Measurements from ENCODE around the gene KRT9. TPM values are rescaled to one million over a fixed set of nuclear protein-coding genes. Genes with fewer than 3 reads are reported as not detected.
"Not testable (repeated sequence)": the region's sequence is repeated elsewhere in the genome, so short reads cannot be mapped to it uniquely, and the experiment has no call there.

The KRT9 gene
- total RNA-seq, 3 donors from 2014 or later (not counting 1 experiment from before 2014, with no cell fraction given) = not detected

DNA sequence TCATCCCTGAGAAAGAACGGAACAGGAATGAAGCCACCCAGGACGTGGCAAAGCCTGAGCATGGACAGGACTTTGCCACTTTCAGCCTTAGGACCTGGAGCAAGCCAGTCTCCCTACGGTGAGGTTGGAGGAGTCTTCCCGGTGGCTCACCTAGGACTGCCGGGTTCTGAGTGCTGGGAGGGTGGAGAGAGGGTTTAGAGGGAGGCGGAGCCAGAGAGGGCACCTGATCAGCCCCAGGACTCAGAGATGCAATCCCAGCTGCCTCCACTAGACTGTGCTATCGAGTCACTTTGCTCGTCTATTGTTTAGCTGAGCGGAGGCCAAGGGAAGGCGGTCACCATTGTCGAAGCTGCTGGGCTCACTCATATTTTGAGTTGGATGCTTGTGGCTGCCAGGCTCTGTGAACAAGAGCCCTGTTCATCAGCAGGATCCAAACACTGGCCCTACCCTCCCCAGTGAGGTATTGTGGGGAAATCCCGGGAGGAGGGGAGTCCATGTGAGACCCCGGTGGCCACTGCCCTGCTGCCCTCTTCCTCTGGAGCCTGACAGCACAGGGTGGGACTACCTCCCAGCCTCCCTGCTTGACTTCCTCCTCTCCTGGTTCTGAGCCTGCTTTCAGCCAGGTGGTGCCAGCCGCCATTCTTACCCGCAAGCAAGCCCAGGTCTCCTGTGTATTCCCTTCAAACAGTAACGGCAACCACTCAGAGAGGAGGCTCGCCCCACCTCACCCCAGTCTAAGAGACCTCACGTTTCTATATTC lies 7.8 kb upstream of the KRT9 start:
- H3K36me3 ChIP-seq (ENCODE audit: control insufficient read depth, insufficient read depth, low read length) = no peaks in the 10 kb centered on the region
- H3K9me3 ChIP-seq (ENCODE audit: control insufficient read depth, insufficient read depth, low read length) = no peaks in the 10 kb centered on the region
- intact Hi-C loops (cut with micrococcal nuclease) = no loop called here
- peaks cover 5% of the 10 kb centered on the region for H3K4me1 ChIP-seq (ENCODE audit: control insufficient read depth, insufficient read depth, low read length)
- peak; percentile 45 to 74 for DNase-seq
- no peaks in the 10 kb centered on the region for H3K9me3 Mint-ChIP-seq
- WGBS (ENCODE audit: insufficient coverage) = 47% methylated on average over 18 of the region's 18 CpGs
- H3K27ac ChIP-seq (ENCODE audit: low read length) = no peak overlapping the region
- TF ChIP-seq, protein P1, sequence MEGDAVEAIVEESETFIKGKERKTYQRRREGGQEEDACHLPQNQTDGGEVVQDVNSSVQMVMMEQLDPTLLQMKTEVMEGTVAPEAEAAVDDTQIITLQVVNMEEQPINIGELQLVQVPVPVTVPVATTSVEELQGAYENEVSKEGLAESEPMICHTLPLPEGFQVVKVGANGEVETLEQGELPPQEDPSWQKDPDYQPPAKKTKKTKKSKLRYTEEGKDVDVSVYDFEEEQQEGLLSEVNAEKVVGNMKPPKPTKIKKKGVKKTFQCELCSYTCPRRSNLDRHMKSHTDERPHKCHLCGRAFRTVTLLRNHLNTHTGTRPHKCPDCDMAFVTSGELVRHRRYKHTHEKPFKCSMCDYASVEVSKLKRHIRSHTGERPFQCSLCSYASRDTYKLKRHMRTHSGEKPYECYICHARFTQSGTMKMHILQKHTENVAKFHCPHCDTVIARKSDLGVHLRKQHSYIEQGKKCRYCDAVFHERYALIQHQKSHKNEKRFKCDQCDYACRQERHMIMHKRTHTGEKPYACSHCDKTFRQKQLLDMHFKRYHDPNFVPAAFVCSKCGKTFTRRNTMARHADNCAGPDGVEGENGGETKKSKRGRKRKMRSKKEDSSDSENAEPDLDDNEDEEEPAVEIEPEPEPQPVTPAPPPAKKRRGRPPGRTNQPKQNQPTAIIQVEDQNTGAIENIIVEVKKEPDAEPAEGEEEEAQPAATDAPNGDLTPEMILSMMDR (IDR thresholded peaks at IDR 0.05) = peak; percentile 38
- H3K27me3 ChIP-seq (ENCODE audit: control insufficient read depth, insufficient read depth, low read length) = peaks cover 7% of the 10 kb centered on the region
- H3K4me3 ChIP-seq (ENCODE audit: low read length) = no peak overlapping the region
- no peak overlapping the region for H3K4me3 Mint-ChIP-seq
- H3K27me3 Mint-ChIP-seq (ENCODE audit: low read depth in 2 of 2) = peaks cover 29 to 31% of the 10 kb centered on the region in 2 donors
- no peaks in the 10 kb centered on the region for H3K4me1 Mint-ChIP-seq
- ATAC-seq = peak; percentile 84 to 99 (median 97)
- H3K27ac Mint-ChIP-seq = no peak overlapping the region
- no peaks in the 10 kb centered on the region for H3K36me3 Mint-ChIP-seq

DNA sequence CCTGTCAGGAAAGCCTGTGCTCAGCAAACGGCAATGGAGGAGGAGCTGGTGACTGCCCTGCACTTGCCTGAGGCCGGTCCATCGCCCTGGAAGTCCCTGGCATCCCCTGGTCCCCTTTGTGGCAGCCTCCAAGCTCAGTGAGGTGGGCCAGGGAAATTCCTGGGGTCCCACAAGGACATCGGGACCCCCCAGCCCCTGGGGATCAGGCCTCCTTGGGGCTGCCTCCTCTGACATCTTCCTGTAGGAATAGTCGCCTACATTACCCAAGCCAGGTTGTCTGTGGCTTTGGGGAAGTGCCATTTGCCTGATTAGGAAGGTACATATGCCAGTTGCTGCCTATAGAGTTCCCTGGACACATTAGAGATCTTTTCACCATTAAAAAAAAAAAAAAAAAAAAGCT lies 7.1 kb upstream of the KRT9 start:
- H3K4me1 ChIP-seq (ENCODE audit: control insufficient read depth, insufficient read depth, low read length) = peaks cover 5% of the 10 kb centered on the region
- Mint-ChIP-seq H3K4me3 (no peak overlapping the region), H3K27ac (no peak overlapping the region), H3K4me1 (no peaks in the 10 kb centered on the region), H3K36me3 (no peaks in the 10 kb centered on the region), H3K9me3 (no peaks in the 10 kb centered on the region), H3K27me3 (ENCODE audit: low read depth in 2 of 2) (peaks cover 26% of the 10 kb centered on the region in 2 donors)
- no peaks in the 10 kb centered on the region for H3K9me3 ChIP-seq (ENCODE audit: control insufficient read depth, insufficient read depth, low read length)
- TF ChIP-seq, protein P1 (IDR thresholded peaks at IDR 0.05) = no peak
- ATAC-seq (no peak), DNase-seq (no peak)
- peaks cover 7% of the 10 kb centered on the region for H3K27me3 ChIP-seq (ENCODE audit: control insufficient read depth, insufficient read depth, low read length)
- H3K27ac ChIP-seq (ENCODE audit: low read length) = no peak overlapping the region
- intact Hi-C loops (cut with micrococcal nuclease) = no loop called here
- no peak overlapping the region for H3K4me3 ChIP-seq (ENCODE audit: low read length)
- H3K36me3 ChIP-seq (ENCODE audit: control insufficient read depth, insufficient read depth, low read length) = no peaks in the 10 kb centered on the region
- 78% methylated on average over 5 of the region's 5 CpGs for WGBS (ENCODE audit: insufficient coverage)

DNA sequence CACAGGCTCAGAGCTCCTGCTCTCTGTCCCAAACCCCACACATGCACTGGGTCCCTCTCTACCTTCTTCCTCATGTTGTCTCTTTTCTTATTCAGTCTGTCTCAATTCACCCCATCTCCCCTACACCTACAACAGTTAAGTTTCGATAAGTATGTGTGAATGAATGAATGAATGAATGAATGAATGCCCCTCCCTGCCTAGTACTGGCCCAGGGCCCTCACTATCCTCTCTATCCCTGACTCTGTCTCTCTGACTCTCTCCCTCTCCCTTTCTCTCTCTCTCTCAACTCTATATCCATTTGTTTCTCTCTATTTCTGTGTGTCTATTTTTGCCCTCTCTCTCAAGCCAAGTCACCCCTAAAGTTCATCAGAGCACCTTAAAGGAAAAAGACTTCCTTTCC lies 6.7 kb upstream of the KRT9 start:
- Mint-ChIP-seq H3K27me3 (ENCODE audit: low read depth in 2 of 2) (peaks cover 24 to 25% of the 10 kb centered on the region in 2 donors), H3K4me1 (no peaks in the 10 kb centered on the region), H3K36me3 (no peaks in the 10 kb centered on the region), H3K4me3 (no peak overlapping the region), H3K9me3 (no peaks in the 10 kb centered on the region), H3K27ac (no peak overlapping the region)
- Histone ChIP-seq H3K9me3 (ENCODE audit: control insufficient read depth, insufficient read depth, low read length) (no peaks in the 10 kb centered on the region), H3K27ac (ENCODE audit: low read length) (no peak overlapping the region), H3K4me3 (ENCODE audit: low read length) (no peak overlapping the region), H3K4me1 (ENCODE audit: control insufficient read depth, insufficient read depth, low read length) (peaks cover 5% of the 10 kb centered on the region), H3K36me3 (ENCODE audit: control insufficient read depth, insufficient read depth, low read length) (no peaks in the 10 kb centered on the region), H3K27me3 (ENCODE audit: control insufficient read depth, insufficient read depth, low read length) (peaks cover 7% of the 10 kb centered on the region)
- intact Hi-C loops (cut with micrococcal nuclease) = no loop called here
- TF ChIP-seq, protein P1 (IDR thresholded peaks at IDR 0.05) = no peak
- WGBS (ENCODE audit: insufficient coverage) = no CpG with 5 or more reads among the region's 1 CpG
- no peak for ATAC-seq
- DNase-seq = no peak

DNA sequence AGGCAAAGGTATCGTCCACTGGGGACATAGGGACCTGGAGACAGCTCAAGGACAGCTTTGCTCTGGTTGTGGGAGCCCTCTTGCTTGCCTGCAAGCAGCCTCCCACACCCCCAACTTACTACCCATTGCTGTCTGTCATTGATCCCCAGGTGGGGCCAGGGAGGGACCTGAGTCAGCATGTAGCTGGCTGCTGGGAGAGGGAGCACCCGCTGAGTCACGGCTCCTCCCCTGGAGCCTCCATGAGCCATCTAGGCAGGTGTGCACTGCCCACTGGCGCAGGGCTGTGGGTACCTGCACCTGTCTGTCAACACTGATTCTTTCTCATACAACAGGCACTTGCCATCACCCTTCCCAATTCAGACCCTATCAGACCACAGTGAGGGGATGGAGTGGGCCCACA lies 4.9 kb upstream of the KRT9 start:
- H3K27ac Mint-ChIP-seq; H3K4me1 Mint-ChIP-seq; DNase-seq; H3K4me1 ChIP-seq (ENCODE audit: control insufficient read depth, insufficient read depth, low read length); ATAC-seq; H3K36me3 Mint-ChIP-seq; H3K36me3 ChIP-seq (ENCODE audit: control insufficient read depth, insufficient read depth, low read length); H3K4me3 ChIP-seq (ENCODE audit: low read length); H3K27me3 ChIP-seq (ENCODE audit: control insufficient read depth, insufficient read depth, low read length); H3K4me3 Mint-ChIP-seq; intact Hi-C loops (cut with micrococcal nuclease); H3K27ac ChIP-seq (ENCODE audit: low read length); H3K9me3 ChIP-seq (ENCODE audit: control insufficient read depth, insufficient read depth, low read length); H3K9me3 Mint-ChIP-seq: not testable (repeated sequence)
- peaks cover 22 to 29% of the 10 kb centered on the region in 2 donors for H3K27me3 Mint-ChIP-seq (ENCODE audit: low read depth in 2 of 2)
- 88% methylated on average over 4 of the region's 4 CpGs for WGBS (ENCODE audit: insufficient coverage)

All from natural killer cell (primary cell).